ENCODE results near the gene SUPT5H.

- TF ChIP-seq CTCF (IDR thresholded peaks at IDR 0.05; ENCODE audit: low read depth, low read length) (no peak), EZH2phosphoT487 (IDR thresholded peaks at IDR 0.05; ENCODE audit: low read depth) (no peak)
Observed at GRCh38 chr19:39506598-39506943, 61.2 kb downstream of the SUPT5H start.
